A549 treated with CpdA at 1 μM for 4 hours (cell line): ENCODE results near the gene NET1. TPM values are rescaled to one million over a fixed set of nuclear protein-coding genes. Genes with fewer than 3 reads are reported as not detected.

Source experiments
- total RNA-seq: library from RNA; stranded (reverse); fragments of 200-300 nt; extraction: Qiagen RNA extraction; gene quantifications from 5 replicates; pipeline ENCODE4 v1.2.3, GENCODE V29; 2022; ENCODE audit warnings: low read depth

Gene NET1, protein sequence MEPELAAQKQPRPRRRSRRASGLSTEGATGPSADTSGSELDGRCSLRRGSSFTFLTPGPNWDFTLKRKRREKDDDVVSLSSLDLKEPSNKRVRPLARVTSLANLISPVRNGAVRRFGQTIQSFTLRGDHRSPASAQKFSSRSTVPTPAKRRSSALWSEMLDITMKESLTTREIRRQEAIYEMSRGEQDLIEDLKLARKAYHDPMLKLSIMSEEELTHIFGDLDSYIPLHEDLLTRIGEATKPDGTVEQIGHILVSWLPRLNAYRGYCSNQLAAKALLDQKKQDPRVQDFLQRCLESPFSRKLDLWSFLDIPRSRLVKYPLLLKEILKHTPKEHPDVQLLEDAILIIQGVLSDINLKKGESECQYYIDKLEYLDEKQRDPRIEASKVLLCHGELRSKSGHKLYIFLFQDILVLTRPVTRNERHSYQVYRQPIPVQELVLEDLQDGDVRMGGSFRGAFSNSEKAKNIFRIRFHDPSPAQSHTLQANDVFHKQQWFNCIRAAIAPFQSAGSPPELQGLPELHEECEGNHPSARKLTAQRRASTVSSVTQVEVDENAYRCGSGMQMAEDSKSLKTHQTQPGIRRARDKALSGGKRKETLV
- total RNA-seq: 72.1 to 99.4 TPM (median 86.8 TPM) in 5 replicates

DNA sequence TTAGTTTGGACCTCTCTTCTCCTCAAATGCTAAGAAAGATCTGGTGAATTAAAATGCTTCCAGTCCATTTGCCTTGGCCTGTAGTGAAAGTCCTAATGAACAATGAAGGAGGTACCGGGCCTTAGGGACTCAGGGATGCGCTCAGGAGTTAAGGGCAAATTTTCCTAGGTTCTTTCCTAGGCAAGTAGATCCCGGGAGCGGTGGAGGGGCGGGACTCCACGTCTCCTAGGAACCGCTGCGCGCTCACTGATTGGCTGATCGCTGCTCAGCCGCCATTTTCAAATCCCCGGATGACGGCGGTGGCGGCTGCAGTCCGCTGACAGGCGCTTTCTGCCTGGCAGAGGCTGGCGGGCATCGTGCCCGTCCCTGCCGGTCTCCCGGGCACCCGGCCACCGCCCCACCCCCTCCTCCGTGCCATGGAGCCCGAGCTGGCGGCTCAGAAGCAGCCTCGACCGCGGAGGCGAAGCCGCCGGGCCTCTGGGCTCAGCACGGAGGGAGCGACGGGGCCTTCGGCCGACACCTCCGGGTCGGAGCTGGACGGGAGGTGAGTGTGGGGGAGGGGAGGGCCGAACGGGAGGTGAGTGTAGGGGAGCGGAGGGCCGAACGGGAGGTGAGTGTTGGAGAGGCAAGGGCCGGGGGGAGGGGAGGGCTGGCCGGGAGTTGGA lies at the start of gene NET1:
NET1 (plus strand) TSS at position 281 of the 665 bp plus-strand sequence; CDS start at position 417, 136 bp downstream.

DNA sequence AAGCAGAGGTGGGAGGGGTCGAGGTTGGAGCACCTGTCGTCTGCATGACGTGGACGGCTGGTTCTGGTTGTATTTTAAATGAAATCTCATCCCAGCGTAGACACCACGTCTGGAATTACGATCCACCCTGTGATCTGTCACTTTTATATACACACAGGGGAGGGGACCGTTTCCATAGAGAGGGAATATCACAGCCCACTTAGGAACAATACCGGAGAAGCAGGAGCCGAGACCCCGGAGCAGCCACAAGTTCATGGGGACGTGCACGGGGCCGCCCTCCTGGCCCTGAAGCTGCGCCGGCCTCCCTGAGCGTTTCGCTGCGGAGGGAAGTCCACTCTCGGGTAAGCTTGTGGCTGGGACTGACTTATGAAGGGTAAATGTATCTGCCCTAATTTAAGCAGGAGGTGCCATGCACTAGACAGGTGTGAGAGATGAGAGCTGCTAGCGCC lies 47.4 kb upstream of the NET1 start, which contains the start of gene UCN3:
UCN3 (plus strand) TSS at position 77 of the 449 bp plus-strand sequence. CDS start 8,755 bp downstream, outside the sequence.

DNA sequence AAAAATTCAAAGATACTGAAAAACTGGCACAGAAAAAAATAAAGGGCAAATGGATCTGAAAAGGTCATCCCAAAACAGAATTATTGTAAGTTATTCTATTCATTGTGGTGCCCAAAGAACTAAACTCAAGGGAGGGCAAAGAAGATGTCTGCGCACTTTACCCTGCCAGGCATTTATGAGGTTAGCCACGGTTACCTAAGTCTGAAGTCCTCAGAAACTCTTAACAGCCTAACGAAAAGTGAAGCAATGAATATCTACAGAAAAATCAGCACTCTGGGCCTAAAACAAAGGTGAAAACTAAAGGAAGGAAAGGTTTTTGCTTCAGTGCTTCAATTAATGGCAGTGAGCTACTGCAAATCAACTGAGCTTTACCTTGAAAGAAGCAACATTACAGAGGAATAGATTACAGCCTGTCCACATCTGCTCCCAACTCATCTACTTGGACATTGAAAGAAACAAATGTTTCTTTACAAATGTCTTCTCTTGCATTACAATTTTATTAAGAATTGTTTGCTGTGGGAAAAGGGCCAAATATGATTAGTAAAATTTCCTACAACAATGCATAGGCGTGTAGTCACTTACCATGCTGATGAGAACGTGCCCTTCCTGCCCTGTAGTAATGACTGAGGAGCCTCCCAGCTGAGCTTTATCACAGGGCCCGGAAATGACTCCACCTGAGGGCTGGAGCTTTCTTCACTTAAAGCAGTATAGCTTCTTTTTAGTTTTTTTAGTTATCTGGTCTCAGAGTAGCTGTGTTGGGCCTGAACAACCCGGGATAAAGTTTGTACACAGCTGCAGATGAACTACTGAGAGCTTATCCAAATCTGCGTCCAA lies 7.9 kb upstream of the NET1 start, which contains the start of gene TUBAL3:
TUBAL3 (minus strand) TSS at position 621 of the 834 bp plus-strand sequence; CDS start at position 585, 36 bp downstream.

DNA sequence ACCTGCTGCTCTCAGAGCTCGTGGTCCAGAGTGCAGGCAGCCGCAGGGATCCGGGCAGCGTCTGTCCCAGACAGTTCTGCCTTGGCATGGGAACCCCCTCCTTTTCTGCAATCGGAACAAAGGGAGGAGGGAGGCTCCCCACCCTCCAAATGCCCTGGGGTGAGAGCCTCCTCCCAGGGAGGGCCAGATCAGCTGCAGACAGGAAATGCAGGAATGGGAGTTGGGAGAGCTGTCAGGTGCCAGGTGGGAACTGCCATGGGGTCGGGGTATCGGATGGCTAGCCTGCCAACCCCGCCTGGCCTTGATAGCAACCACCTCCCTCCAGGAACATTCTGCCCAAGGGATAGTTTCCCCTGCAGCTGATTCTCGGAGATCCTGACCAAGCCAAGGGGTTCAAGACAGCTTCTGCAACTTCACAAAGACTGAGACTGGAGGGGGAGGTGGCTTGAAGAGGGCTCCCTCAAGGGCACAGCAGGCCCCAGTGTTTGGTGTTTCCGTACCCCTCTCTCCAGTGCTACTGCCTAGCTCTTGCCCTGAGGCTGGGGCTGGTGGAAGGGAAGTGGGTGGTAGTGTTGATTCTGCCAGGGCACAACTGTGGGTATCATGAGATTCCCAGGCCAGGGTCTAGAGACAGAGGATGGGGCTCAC lies 87.3 kb downstream of the NET1 start, which contains the start of gene CALML5:
CALML5 (minus strand) TSS at position 78 of the 648 bp plus-strand sequence. CDS start 132 bp downstream, outside the sequence.

Other genes starting within 250 kb of the NET1 start
- gene AKR1C8, start 227.4 kb upstream of the NET1 start, total RNA-seq: 0.19 to 0.31 TPM in 2 of 5 replicates, not detected in the others
- gene AKR1C4, start 215.7 kb upstream of the NET1 start, total RNA-seq: 0.26 to 0.42 TPM (median 0.37 TPM) in 5 replicates
- gene UCN3, start 47.6 kb upstream of the NET1 start, total RNA-seq: not detected in 5 replicates
- gene TUBAL3, start 7.7 kb upstream of the NET1 start, total RNA-seq: 0.24 to 0.49 TPM (median 0.31 TPM) in 5 replicates
- gene CALML5, start 87.0 kb downstream of the NET1 start, total RNA-seq: not detected in 5 replicates
- not detected in 5 replicates for gene CALML3, start 112.4 kb downstream of the NET1 start, total RNA-seq